Measurements from ENCODE around the gene ASTL. TPM values are rescaled to one million over a fixed set of nuclear protein-coding genes. Genes with fewer than 3 reads are reported as not detected.

Gene ASTL
- total and polyA plus RNA-seq, 9 of the 15 experiments (the other 6 are each of a cell fraction or from before 2014, with no cell fraction given) = not detected

GRCh38 chr2:96156011-96156820, 17.9 kb upstream of the ASTL start (continued):
- TF ChIP-seq ZNF398 (CRISPR knock-in tag; IDR thresholded peaks at IDR 0.05) (no peak), DDX20 (tag; IDR thresholded peaks at IDR 0.05; ENCODE audit: low read depth) (no peak), KAT8 (IDR thresholded peaks at IDR 0.05; ENCODE audit: low read depth) (no peak), FOXJ2 (tag; IDR thresholded peaks at IDR 0.05) (no peak), NUFIP1 (IDR thresholded peaks at IDR 0.05; ENCODE audit: partially characterized antibody) (no peak)

- no peaks in the 10 kb centered on the region for H3K36me3 ChIP-seq (ENCODE audit: control insufficient read depth, insufficient read depth, low read length)
- 35% methylated on average over 14 of the region's 16 CpGs for WGBS (ENCODE audit: insufficient coverage, low coverage, missing lambda C conversion rate)
These were observed 16.4 kb upstream of the ASTL start for GRCh38 chr2:96154506-96155380.

More at GRCh38 chr2:96154506-96155380, 16.4 kb upstream of the ASTL start:
- FAIRE-seq (no peak), DNase-seq (ENCODE audit: extremely low read depth in 1 of 4, low spot score in 3 of 4) (no peak), ATAC-seq (no peak)
- Histone ChIP-seq H3K79me2 (ENCODE audit: control insufficient read depth, insufficient read depth, low read length) (no peaks in the 10 kb centered on the region), H3K4me2 (ENCODE audit: insufficient read depth, low read length) (no peak overlapping the region), H3K27ac (ENCODE audit: extremely low read depth, low read depth, low read length) (no peak overlapping the region), H3K4me1 (replicated peaks in 1 of 2; ENCODE audit: control insufficient read depth in 2 of 2, insufficient read depth in 2 of 2, low read length in 2 of 2) (peaks cover 20 to 37% of the 10 kb centered on the region in 2 experiments), H3K9ac (ENCODE audit: insufficient read depth in 1 of 2, low read depth in 2 of 2, low read length in 2 of 2) (peak overlapping the region in 1 of 2 experiments; percentile 26; a peak in 1 of 4 replicates), H3K9me1 (ENCODE audit: control insufficient read depth, insufficient read depth, low read length) (peaks cover 3% of the 10 kb centered on the region), H3K9me3 (replicated peaks; ENCODE audit: control insufficient read depth, insufficient read depth, low read depth, low read length) (no peaks in the 10 kb centered on the region), H3K27me3 (ENCODE audit: control insufficient read depth in 2 of 2, insufficient read depth in 2 of 2, low read length in 2 of 2) (no peaks in the 10 kb centered on the region), H3K4me3 (no peak overlapping the region), H2AFZ (ENCODE audit: low read depth, low read length) (no peak overlapping the region), H4K20me1 (replicated peaks; ENCODE audit: control insufficient read depth, insufficient read depth, low read length) (no peaks in the 10 kb centered on the region)
- ChIA-PET POLR2A (interaction anchor here (0.6 kb wide), 1 partner anchor 27 kb away, joined by 3 read pairs; no protein-coding TSS in a partner anchor), CTCF (ENCODE audit: low intra/inter-chr PET ratio) (no interaction called here)
- BruUV-seq (replicated peaks) = no TSS peak
- in situ Hi-C loops (cut with MboI) (no loop called here), intact Hi-C loops (cut with micrococcal nuclease) (no loop called here)
- TF ChIP-seq BHLHE40 (IDR thresholded peaks at IDR 0.05; ENCODE audit: low read length) (peak; percentile 70), ZKSCAN8 (CRISPR knock-in tag; IDR thresholded peaks at IDR 0.05) (no peak)
